ENCODE data around the gene DIS3L2.

DIS3L2 gene

DNA sequence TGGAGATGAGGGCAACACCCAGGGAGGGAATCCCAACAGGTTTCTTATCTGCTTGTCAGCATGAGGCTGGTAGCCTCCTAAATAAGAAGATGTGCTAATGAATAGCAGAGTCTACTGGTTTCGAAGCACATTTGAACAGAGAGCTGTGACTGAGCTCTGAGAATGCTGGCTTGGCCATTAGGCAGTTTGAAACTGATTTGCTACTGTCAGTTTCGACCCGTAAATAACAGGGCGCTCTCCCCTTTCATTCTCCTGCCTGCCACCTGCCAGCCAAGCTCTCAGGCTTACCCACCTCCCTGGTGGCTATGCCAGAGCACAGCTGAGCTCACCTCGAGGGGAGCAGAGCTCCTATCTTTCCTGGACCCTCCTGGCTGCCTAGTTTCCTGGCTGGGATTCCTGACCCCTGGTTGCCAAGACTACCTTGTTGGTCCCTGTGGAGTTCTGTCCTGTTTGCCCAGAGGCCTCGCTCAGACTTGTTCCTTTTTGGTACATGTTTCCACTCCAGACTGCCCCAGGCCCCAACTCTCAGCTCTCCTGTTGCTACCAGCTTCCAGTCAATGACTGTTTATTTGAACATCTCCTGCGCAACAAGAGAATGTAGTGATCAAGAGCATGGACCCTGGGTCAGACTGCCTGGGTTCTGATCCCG lies 314.7 kb downstream of the DIS3L2 start:
- Histone ChIP-seq H3K4me3 (ENCODE audit: low read depth, low read length) (no peak overlapping the region), H3K27ac (no peak overlapping the region), H3K9ac (no peak overlapping the region), H3K9me3 (ENCODE audit: control insufficient read depth, low read length) (no peaks in the 10 kb centered on the region), H3K36me3 (ENCODE audit: control insufficient read depth, insufficient read depth, low read length) (no peaks in the 10 kb centered on the region), H3K79me2 (peaks cover 5% of the 10 kb centered on the region), H3K4me1 (no peaks in the 10 kb centered on the region), H2AFZ (no peak overlapping the region), H3K27me3 (ENCODE audit: control insufficient read depth, insufficient read depth, low read length) (no peaks in the 10 kb centered on the region), H3K4me2 (ENCODE audit: low read length) (no peak overlapping the region)
- TF ChIP-seq, protein P1, sequence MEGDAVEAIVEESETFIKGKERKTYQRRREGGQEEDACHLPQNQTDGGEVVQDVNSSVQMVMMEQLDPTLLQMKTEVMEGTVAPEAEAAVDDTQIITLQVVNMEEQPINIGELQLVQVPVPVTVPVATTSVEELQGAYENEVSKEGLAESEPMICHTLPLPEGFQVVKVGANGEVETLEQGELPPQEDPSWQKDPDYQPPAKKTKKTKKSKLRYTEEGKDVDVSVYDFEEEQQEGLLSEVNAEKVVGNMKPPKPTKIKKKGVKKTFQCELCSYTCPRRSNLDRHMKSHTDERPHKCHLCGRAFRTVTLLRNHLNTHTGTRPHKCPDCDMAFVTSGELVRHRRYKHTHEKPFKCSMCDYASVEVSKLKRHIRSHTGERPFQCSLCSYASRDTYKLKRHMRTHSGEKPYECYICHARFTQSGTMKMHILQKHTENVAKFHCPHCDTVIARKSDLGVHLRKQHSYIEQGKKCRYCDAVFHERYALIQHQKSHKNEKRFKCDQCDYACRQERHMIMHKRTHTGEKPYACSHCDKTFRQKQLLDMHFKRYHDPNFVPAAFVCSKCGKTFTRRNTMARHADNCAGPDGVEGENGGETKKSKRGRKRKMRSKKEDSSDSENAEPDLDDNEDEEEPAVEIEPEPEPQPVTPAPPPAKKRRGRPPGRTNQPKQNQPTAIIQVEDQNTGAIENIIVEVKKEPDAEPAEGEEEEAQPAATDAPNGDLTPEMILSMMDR (IDR thresholded peaks at IDR 0.05) = no peak

DNA sequence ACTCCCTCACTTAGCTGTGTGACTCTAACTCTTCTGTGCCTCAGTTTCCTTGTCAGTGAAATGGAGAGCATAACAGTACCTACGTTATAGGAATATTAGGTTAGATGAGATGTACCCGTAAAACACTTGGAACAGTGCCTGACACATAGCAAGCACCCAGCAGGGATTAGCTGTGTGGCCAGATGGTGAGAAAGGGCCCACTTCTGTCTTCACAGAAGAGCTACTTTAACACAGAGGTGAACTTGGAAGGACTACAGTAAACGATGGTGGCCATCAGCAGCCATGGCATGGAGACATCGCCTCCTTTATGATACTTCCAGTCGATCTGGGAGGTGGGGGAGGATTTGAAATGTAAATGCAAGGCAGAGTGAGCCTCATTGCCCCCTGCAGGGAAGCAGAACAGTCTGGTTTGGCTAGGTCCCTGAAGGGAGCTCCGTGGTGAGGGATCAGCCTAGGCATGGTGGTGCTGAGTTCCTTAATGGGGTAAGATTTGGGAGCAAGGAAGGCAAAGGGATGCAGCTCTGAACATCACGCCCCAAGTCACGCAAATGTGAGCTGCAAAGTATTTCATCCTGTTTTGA lies 315.3 kb downstream of the DIS3L2 start:
- Histone ChIP-seq H3K36me3 (ENCODE audit: control insufficient read depth, insufficient read depth, low read length) (no peaks in the 10 kb centered on the region), H2AFZ (no peak overlapping the region), H3K27ac (no peak overlapping the region), H3K4me2 (ENCODE audit: low read length) (no peak overlapping the region), H3K9me3 (ENCODE audit: control insufficient read depth, low read length) (no peaks in the 10 kb centered on the region), H3K27me3 (ENCODE audit: control insufficient read depth, insufficient read depth, low read length) (no peaks in the 10 kb centered on the region), H3K9ac (no peak overlapping the region), H3K4me3 (ENCODE audit: low read depth, low read length) (no peak overlapping the region), H3K79me2 (peaks cover 5% of the 10 kb centered on the region), H3K4me1 (no peaks in the 10 kb centered on the region)
- TF ChIP-seq, protein P1 (IDR thresholded peaks at IDR 0.05) = no peak

DNA sequence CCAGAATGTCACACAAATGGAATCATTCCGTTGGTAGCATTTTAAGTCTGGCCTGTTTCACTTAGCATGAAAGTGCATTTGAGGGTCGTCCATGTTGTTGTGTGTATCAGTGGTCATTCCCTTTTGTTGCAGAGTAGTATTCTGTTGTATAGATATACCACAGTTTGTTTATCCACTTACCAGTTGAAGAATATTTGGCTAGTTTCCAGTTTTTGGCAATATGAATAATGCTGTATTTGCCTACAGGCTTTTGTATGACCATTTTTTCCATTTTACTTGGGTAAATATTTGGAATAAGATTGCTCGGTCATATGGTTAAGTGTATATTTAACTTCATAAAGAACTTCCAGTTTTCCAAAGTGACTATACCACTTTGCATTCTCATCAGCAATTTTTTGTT lies 317.0 kb downstream of the DIS3L2 start:
- Histone ChIP-seq H3K4me1 (no peaks in the 10 kb centered on the region), H3K27ac (no peak overlapping the region), H3K4me3 (ENCODE audit: low read depth, low read length) (no peak overlapping the region), H3K36me3 (ENCODE audit: control insufficient read depth, insufficient read depth, low read length) (no peaks in the 10 kb centered on the region), H3K27me3 (ENCODE audit: control insufficient read depth, insufficient read depth, low read length) (no peaks in the 10 kb centered on the region), H3K9me3 (ENCODE audit: control insufficient read depth, low read length) (no peaks in the 10 kb centered on the region), H3K9ac (no peak overlapping the region), H3K4me2 (ENCODE audit: low read length) (no peak overlapping the region), H3K79me2 (peaks cover 5% of the 10 kb centered on the region), H2AFZ (no peak overlapping the region)
- TF ChIP-seq, protein P1 (IDR thresholded peaks at IDR 0.05) = no peak

DNA sequence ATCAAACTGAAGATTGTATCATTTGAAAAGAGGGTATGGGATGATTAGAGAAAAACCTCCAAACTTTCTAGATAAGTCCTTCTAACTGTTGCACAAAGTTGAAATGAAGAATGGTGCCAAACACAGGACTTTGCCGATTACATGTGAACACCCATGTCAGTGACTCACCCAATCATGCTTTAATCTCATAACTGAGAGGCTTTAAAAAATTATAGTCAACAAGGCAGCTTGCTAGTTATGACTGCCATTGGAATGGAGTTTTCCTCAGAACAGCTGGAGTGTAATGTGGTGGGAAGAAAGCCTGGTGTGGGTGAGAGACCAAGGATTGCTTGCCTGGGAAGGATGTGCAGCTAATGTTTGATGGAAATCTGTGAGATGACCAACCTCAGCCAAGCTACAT lies 318.8 kb downstream of the DIS3L2 start:
- Histone ChIP-seq H3K4me1 (peaks cover 5% of the 10 kb centered on the region), H3K27ac (no peak overlapping the region)
- TF ChIP-seq, protein P1 (IDR thresholded peaks at IDR 0.05) = no peak

More for the DNA sequence above, 318.8 kb downstream of the DIS3L2 start:
- H3K27me3 ChIP-seq (ENCODE audit: control insufficient read depth, insufficient read depth, low read length) = no peaks in the 10 kb centered on the region
- H3K4me2 ChIP-seq (ENCODE audit: low read length) = no peak overlapping the region
- no peak overlapping the region for H3K4me3 ChIP-seq (ENCODE audit: low read depth, low read length)
- no peak overlapping the region for H2AFZ ChIP-seq
- no peak overlapping the region for H3K9ac ChIP-seq
- peaks cover 5% of the 10 kb centered on the region for H3K79me2 ChIP-seq
- no peaks in the 10 kb centered on the region for H3K36me3 ChIP-seq (ENCODE audit: control insufficient read depth, insufficient read depth, low read length)
- H3K9me3 ChIP-seq (ENCODE audit: control insufficient read depth, low read length) = no peaks in the 10 kb centered on the region

Measured in parathyroid adenoma (tissue), 2 donors.